OCI-LY1 (cell line): ENCODE measurements around the gene CUBN.

Experiments used
- CTCF ChIP-seq: fragments of 200-600 bp; sonication (generic), shearing (Covaris generic); IDR thresholded peaks from 2 replicates; pipeline ENCODE4 v1.5.1; 2017; ENCODE audit warnings: mild to moderate bottlenecking, antibody characterized with exemption, low read length, moderate library complexity, mixed read lengths
- EZH2 ChIP-seq: fragments of 200-600 bp; sonication (generic), shearing (Covaris generic); IDR thresholded peaks from 2 replicates; pipeline ENCODE4 v1.8.0; 2017; ENCODE audit warnings: borderline replicate concordance, mixed run types, mild to moderate bottlenecking, antibody characterized with exemption, low read length, moderate library complexity, mixed read lengths

- no peak for TF ChIP-seq CTCF
- TF ChIP-seq EZH2 = no peak
These were observed 97.7 kb downstream of the CUBN start for GRCh38 chr10:17031637-17032635.
